Heart right ventricle (tissue), 16 donors: ENCODE measurements around the gene DNAAF6. TPM values are rescaled to one million over a fixed set of nuclear protein-coding genes. Genes with fewer than 3 reads are reported as not detected.

Experiments
- ATAC-seq, 8 donors: fragments of 200-7000 bp; cut with Tn5 transposase; one replicate each; pipeline ENCODE4 v1.9.1; 2020; ENCODE audit warnings: mild to moderate bottlenecking in 8 of 8, moderate library complexity in 8 of 8, moderate number of reproducible peaks in 1 of 8
- DNase-seq, 2 donors: peaks; one replicate each; pipeline ENCODE4 v3.0.0-alpha.2; 2020
- H3K27ac ChIP-seq, 10 donors: fragments of 200-600 bp; sonication (generic) in 2 of 10; one replicate each; pipeline versions ENCODE4 v1.5.0 to v1.8.0; 2020 to 2022; ENCODE audit warnings: mild to moderate bottlenecking in 3 of 10
- H3K27me3 ChIP-seq, 7 donors: fragments of 200-600 bp; one replicate each; pipeline ENCODE4 v1.8.0; 2021 to 2022; ENCODE audit warnings: mild to moderate bottlenecking in 2 of 7
- H3K36me3 ChIP-seq, 9 donors: fragments of 200-600 bp; sonication (generic) in 1 of 9; one replicate each; pipeline versions ENCODE4 v1.5.0 to v1.8.0; 2020 to 2022; ENCODE audit warnings: mild to moderate bottlenecking in 2 of 9
- H3K4me1 ChIP-seq, 9 donors: fragments of 200-600 bp; sonication (generic) in 1 of 9; one replicate each; pipeline versions ENCODE4 v1.5.0 to v1.8.0; 2020 to 2022; ENCODE audit warnings: mild to moderate bottlenecking in 4 of 9
- H3K4me3 ChIP-seq, 10 donors: fragments of 200-600 bp; sonication (generic) in 2 of 10; one replicate each; pipeline versions ENCODE4 v1.5.0 to v1.8.0; 2020 to 2022; ENCODE audit warnings: mild to moderate bottlenecking in 7 of 10, moderate library complexity in 2 of 10
- H3K9me3 ChIP-seq, 11 donors: fragments of 200-600 bp in 10 of 11; sonication (generic) in 2 of 11; one replicate each; pipeline versions ENCODE4 v1.5.0 to v1.8.0; 2013 to 2022; ENCODE audit warnings: mild to moderate bottlenecking in 2 of 11, control low read depth in 1 of 11, moderate library complexity in 1 of 11
- CTCF ChIP-seq, 9 donors: fragments of 200-600 bp; sonication (generic) in 2 of 9; IDR thresholded peaks; one replicate each; pipeline versions ENCODE4 v1.5.0 to v1.8.0; 2021 to 2022; ENCODE audit warnings: antibody characterized with exemption in 9 of 9, mild to moderate bottlenecking in 5 of 9, moderate library complexity in 1 of 9
- WGBS, 2 donors: extraction: QIAGEN DNeasy Blood & Tissue Kit; methylation state at CpG; one replicate each; pipeline ENCODE4 v1.1.7; 2013; ENCODE audit warnings: inconsistent platforms in 1 of 2; 5-methylcytosine and 5-hydroxymethylcytosine counted together
- intact Hi-C, 10 donors: fragments of 100-400 bp; cut with DNase I; formaldehyde crosslinking; loops; one replicate each; pipeline versions ENCODE4 v1.11.1 to v1.14.2; 2022
- polyA plus RNA-seq, 2 donors: library from polyadenylated mRNA; stranded (reverse); fragments of 200-250 nt; gene quantifications; one replicate each; pipeline ENCODE4 v1.2.3, GENCODE V29; 2013
- total RNA-seq, 10 donors: library from RNA; stranded (reverse); fragmentation: NEBNext Ultra II Directional in 3 of 10; extraction: Animal tissue kit (Norgen Biotek cat#: 25700) in 3 of 10; gene quantifications; one replicate each; pipeline versions ENCODE4 v1.2.1 to v1.2.4, GENCODE V29; 2021 to 2023
- donor health status: Arrhythmogenic right ventricular cardiomyopathy.
- donor health status: ischemic (EF 13 %, LVEDD 7.1; RV severe dilation, severe dysfunction).
- donor health status: healthy with polysubstance abuse.
- donor health status: DM: no; HTN: yes; CAD: no.
- donor health status: DM: no; HTN: no; CAD: no.
- donor health status: ischemic (EF 25% LVEDD 6.9; RV normal size, moderate dysfunction).
- donor health status: ischemic (EF 25% LVEDD 5.7; RV mildly dilated, moderate dysfunction).
- donor health status: healthy.
- donor health status: DM: yes; HTN: yes; CAD: no.
- donor health status: Ischemic cardiomyopathy.
- donor health status: ischemic (EF 35%, LVEDD 5.7; RV mildly dilated, moderate dysfunction).
- donor health status: nonischemic (EF 11% LVEDD 7.7; RV severe dilation, severe dysfunction).
- donor health status: DM: yes; HTN: yes; CAD: no.
- donor health status: PGD.
- donor health status: ischemic (EF 29% LVEDD 5.4; RV normal size, mild dysfunction).
- donor health status: nonischemic (EF 23%, LVEDD 6.1; RV moderate dilation, normal function).

The DNAAF6 gene
- total and polyA plus RNA-seq, 12 donors = not detected

- ATAC-seq (no peak), DNase-seq (peak in 1 of 2 donors; percentile 6)
- no peaks in the 10 kb centered on the region for H3K4me1 ChIP-seq
- no peak overlapping the region for H3K4me3 ChIP-seq
- intact Hi-C loops = no loop called here
- WGBS, 2 donors = 2 to 4% methylated on average over 37 to 41 of the region's 41 CpGs
- H3K36me3 ChIP-seq = no peaks in the 10 kb centered on the region
- H3K9me3 ChIP-seq = peaks cover 0 to 15% (median 0%) of the 10 kb centered on the region in 11 donors
- H3K27me3 ChIP-seq = peaks cover 0 to 31% (median 7%) of the 10 kb centered on the region in 7 donors
- H3K27ac ChIP-seq = no peak overlapping the region
- no peak for TF ChIP-seq CTCF (IDR thresholded peaks at IDR 0.05)
Observed at GRCh38 chrX:107272431-107272921, 66.1 kb downstream of the DNAAF6 start.

- WGBS, 2 donors = 75 to 84% methylated on average over 3 of the region's 3 CpGs
- Histone ChIP-seq H3K4me1 (no peaks in the 10 kb centered on the region), H3K4me3 (no peak overlapping the region), H3K36me3 (no peaks in the 10 kb centered on the region), H3K9me3 (peaks cover 0 to 15% (median 0%) of the 10 kb centered on the region in 11 donors), H3K27ac (no peak overlapping the region), H3K27me3 (peaks cover 0 to 39% (median 7%) of the 10 kb centered on the region in 7 donors)
- no peak for DNase-seq
- intact Hi-C loops = no loop called here
- no peak for TF ChIP-seq CTCF (IDR thresholded peaks at IDR 0.05)
- no peak for ATAC-seq
Observed at GRCh38 chrX:107273795-107274194, 67.4 kb downstream of the DNAAF6 start.

GRCh38 chrX:107288676-107289075 is 82.3 kb downstream of the DNAAF6 start:
- intact Hi-C loops = no loop called here
- Histone ChIP-seq H3K27ac (no peak overlapping the region), H3K9me3 (no peaks in the 10 kb centered on the region), H3K36me3 (no peaks in the 10 kb centered on the region), H3K27me3 (peaks cover 0 to 19% (median 0%) of the 10 kb centered on the region in 7 donors), H3K4me3 (no peak overlapping the region), H3K4me1 (no peaks in the 10 kb centered on the region)
- no peak for DNase-seq
- 67 to 80% methylated on average over 4 of the region's 4 CpGs for WGBS, 2 donors
- no peak for TF ChIP-seq CTCF (IDR thresholded peaks at IDR 0.05)
- no peak for ATAC-seq

GRCh38 chrX:107290019-107290418 is 83.6 kb downstream of the DNAAF6 start:
- Histone ChIP-seq H3K27me3 (peaks cover 0 to 19% (median 0%) of the 10 kb centered on the region in 7 donors), H3K36me3 (no peaks in the 10 kb centered on the region), H3K27ac (no peak overlapping the region), H3K9me3 (no peaks in the 10 kb centered on the region), H3K4me3 (no peak overlapping the region), H3K4me1 (no peaks in the 10 kb centered on the region)
- DNase-seq (no peak), ATAC-seq (no peak)
- no peak for TF ChIP-seq CTCF (IDR thresholded peaks at IDR 0.05)
- 61 to 70% methylated on average over 2 of the region's 2 CpGs for WGBS, 2 donors
- intact Hi-C loops = no loop called here
